Keratinocyte (primary cell): Measurements from ENCODE around the gene HMGA1. TPM values are rescaled to one million over a fixed set of nuclear protein-coding genes. Genes with fewer than 3 reads are reported as not detected.

Experiments used
- DNase-seq: peaks from one replicate; pipeline ENCODE4 v3.0.0-alpha.2; 2011; ENCODE audit warnings: low read depth, missing footprints, low spot score
- FAIRE-seq: peaks from 2 replicates; lab custom pipeline; 2011; peaks lifted over from hg19 to GRCh38; lab: Jason Lieb, UNC
- H2AFZ ChIP-seq: 2 replicates; pipeline ENCODE4 v1.6.0; 2012; ENCODE audit warnings: low read length, control low read depth, inconsistent platforms; ENCODE audit not compliant: control insufficient read depth
- H3K27ac ChIP-seq: 2 replicates; pipeline ENCODE4 v1.5.1; 2011; ENCODE audit warnings: low read length; ENCODE audit not compliant: control insufficient read depth, insufficient read depth
- H3K27me3 ChIP-seq: 3 replicates; pipeline ENCODE4 v1.6.0; 2011; ENCODE audit warnings: low read length; ENCODE audit not compliant: control insufficient read depth, insufficient read depth; ENCODE audit errors: extremely low read depth
- H3K36me3 ChIP-seq, 2 experiments: 2 replicates in 1 of 2; 3 replicates in 1 of 2; pipeline ENCODE4 v1.5.1; 2011; ENCODE audit warnings: low read length in 2 of 2, mild to moderate bottlenecking in 1 of 2; ENCODE audit not compliant: control insufficient read depth in 2 of 2, insufficient read depth in 2 of 2; ENCODE audit errors: extremely low read depth in 1 of 2
- H3K4me1 ChIP-seq: 3 replicates; pipeline ENCODE4 v1.5.1; 2011; ENCODE audit warnings: low read length; ENCODE audit not compliant: control insufficient read depth, insufficient read depth; ENCODE audit errors: extremely low read depth
- H3K4me2 ChIP-seq: 3 replicates; pipeline ENCODE4 v1.6.0; 2011; ENCODE audit warnings: low read depth, low read length; ENCODE audit not compliant: control insufficient read depth, insufficient read depth; ENCODE audit errors: extremely low read depth
- H3K4me3 ChIP-seq, 3 experiments: fragments of 200-600 bp in 1 of 3; sonication (generic) in 1 of 3; 2 replicates in 2 of 3; 3 replicates in 1 of 3; pipeline ENCODE4 v1.5.1; 2011 to 2016; ENCODE audit warnings: low read length in 3 of 3, mild to moderate bottlenecking in 3 of 3, control low read depth in 2 of 3, inconsistent platforms in 1 of 3, low read depth in 1 of 3, mixed read lengths in 1 of 3, mixed run types in 1 of 3, moderate library complexity in 1 of 3; ENCODE audit not compliant: control insufficient read depth in 2 of 3, insufficient read depth in 2 of 3; ENCODE audit errors: extremely low read depth in 1 of 3
- H3K79me2 ChIP-seq: 2 replicates; pipeline ENCODE4 v1.6.0; 2012; ENCODE audit warnings: low read length; ENCODE audit not compliant: control insufficient read depth, insufficient read depth
- H3K9ac ChIP-seq: 3 replicates; pipeline ENCODE4 v1.6.0; 2011; ENCODE audit warnings: low read length; ENCODE audit not compliant: control insufficient read depth, insufficient read depth; ENCODE audit errors: extremely low read depth
- H3K9me1 ChIP-seq: 3 replicates; pipeline ENCODE4 v1.6.0; 2011; ENCODE audit warnings: low read length; ENCODE audit not compliant: control insufficient read depth, insufficient read depth; ENCODE audit errors: extremely low read depth
- H3K9me3 ChIP-seq: 2 replicates; pipeline ENCODE4 v1.5.1; 2012; ENCODE audit warnings: low read depth, low read length; ENCODE audit not compliant: control insufficient read depth
- H4K20me1 ChIP-seq: 3 replicates; pipeline ENCODE4 v1.6.0; 2011; ENCODE audit warnings: low read length; ENCODE audit not compliant: control insufficient read depth, insufficient read depth; ENCODE audit errors: extremely low read depth
- EZH2 ChIP-seq: IDR thresholded peaks from one replicate; pipeline ENCODE4 v1.6.1; 2012; ENCODE audit warnings: inconsistent platforms, mild to moderate bottlenecking, low read length, moderate library complexity
- dilution Hi-C: fragments of 300-500 bp; cut with MboI; formaldehyde crosslinking; loops from one replicate; pipeline ENCODE4 v1.7.0; 2020; ENCODE audit warnings: low sequenced_read_pairs; ENCODE audit not compliant: extremely low pct_ligation_motif_present
- polyA plus RNA-seq, 5 experiments: library from polyadenylated mRNA; depleted of rRNA in 3 of 5; stranded (reverse) in 3 of 5; stranded (forward) in 1 of 5; unstranded in 1 of 5; fragments of >200 nt; gene quantifications; 1 replicate in 1 of 5; 2 replicates in 3 of 5; 3 replicates in 1 of 5; pipeline versions ENCODE4 v1.2.1 to v1.2.3, GENCODE V29; 2011 to 2012; ENCODE audit warnings: missing spikeins in 2 of 5, low read depth in 1 of 5, low replicate concordance in 1 of 5
- TF ChIP-seq, protein P1 (sequence below), 3 experiments: IDR thresholded peaks in 1 of 3; conservative IDR thresholded peaks in 1 of 3; optimal IDR thresholded peaks in 1 of 3; 2 replicates in 2 of 3; 3 replicates in 1 of 3; pipeline versions ENCODE3 to v1.5.1; 2011; ENCODE audit warnings: low read length in 3 of 3, mild to moderate bottlenecking in 3 of 3, moderate library complexity in 2 of 3, control low read depth in 1 of 3, inconsistent platforms in 1 of 3; ENCODE audit not compliant: insufficient read depth in 2 of 3; ENCODE audit errors: extremely low read depth in 1 of 3

HMGA1 gene
- polyA plus RNA-seq, 1 donor (not counting 4 experiments of a cell fraction or from before 2014, with no cell fraction given), result 160 TPM

DNA sequence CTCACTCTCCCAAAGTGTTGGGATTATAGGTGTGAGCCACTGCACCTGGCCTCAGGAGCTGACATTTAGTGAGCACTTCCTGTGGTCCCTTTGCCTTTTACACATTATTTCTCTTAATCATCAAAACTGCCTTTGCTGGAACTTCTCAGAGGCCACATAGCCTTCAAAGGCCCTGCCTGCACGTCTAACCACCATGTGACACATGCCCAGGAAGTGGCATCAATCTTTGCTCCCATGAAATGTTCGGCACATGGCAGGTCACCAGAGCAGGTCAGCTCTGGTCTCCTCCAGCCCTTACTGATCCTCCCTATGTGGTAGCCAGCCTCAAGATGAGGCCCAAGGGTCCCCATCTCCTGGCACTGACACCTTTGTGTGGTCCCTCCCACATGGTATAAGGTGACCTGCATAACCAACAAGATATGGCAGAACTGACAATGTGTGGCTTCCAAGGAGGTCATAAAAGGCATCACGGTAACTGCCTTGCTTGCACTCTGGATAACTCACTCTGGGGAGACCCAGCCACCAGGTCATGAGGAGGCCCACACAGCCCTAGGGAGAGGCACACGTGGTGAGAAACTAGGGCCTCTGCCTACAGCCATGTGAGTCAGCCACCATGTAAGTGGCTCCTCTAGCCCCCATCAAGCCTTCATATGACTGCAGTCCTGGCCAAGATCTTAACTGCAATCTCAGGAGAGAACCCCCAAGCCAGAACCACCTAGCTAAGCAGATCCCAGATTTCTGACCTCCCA, 28.8 kb upstream of the HMGA1 start:
- Histone ChIP-seq H3K27me3 (no peaks in the 10 kb centered on the region), H3K4me3 (no peak overlapping the region), H3K4me1 (peaks cover 7% of the 10 kb centered on the region), H3K36me3 (no peaks in the 10 kb centered on the region), H3K9ac (no peak overlapping the region), H4K20me1 (no peaks in the 10 kb centered on the region), H3K79me2 (no peaks in the 10 kb centered on the region), H3K27ac (no peak overlapping the region), H2AFZ (no peak overlapping the region), H3K9me1 (no peaks in the 10 kb centered on the region), H3K9me3 (no peaks in the 10 kb centered on the region), H3K4me2 (no peak overlapping the region)
- no peak for TF ChIP-seq EZH2
- TF ChIP-seq, protein P1, sequence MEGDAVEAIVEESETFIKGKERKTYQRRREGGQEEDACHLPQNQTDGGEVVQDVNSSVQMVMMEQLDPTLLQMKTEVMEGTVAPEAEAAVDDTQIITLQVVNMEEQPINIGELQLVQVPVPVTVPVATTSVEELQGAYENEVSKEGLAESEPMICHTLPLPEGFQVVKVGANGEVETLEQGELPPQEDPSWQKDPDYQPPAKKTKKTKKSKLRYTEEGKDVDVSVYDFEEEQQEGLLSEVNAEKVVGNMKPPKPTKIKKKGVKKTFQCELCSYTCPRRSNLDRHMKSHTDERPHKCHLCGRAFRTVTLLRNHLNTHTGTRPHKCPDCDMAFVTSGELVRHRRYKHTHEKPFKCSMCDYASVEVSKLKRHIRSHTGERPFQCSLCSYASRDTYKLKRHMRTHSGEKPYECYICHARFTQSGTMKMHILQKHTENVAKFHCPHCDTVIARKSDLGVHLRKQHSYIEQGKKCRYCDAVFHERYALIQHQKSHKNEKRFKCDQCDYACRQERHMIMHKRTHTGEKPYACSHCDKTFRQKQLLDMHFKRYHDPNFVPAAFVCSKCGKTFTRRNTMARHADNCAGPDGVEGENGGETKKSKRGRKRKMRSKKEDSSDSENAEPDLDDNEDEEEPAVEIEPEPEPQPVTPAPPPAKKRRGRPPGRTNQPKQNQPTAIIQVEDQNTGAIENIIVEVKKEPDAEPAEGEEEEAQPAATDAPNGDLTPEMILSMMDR (optimal IDR thresholded peaks at IDR 0.05 in 1 of 3, IDR thresholded peaks at IDR 0.05 in 1 of 3, conservative IDR thresholded peaks at IDR 0.05 in 1 of 3; ENCODE audit: extremely low read depth in 1 of 3, insufficient read depth in 2 of 3, low read length in 3 of 3), result no peak
- DNase-seq (no peak), FAIRE-seq (no peak)
- dilution Hi-C loops, result no loop called here

DNA sequence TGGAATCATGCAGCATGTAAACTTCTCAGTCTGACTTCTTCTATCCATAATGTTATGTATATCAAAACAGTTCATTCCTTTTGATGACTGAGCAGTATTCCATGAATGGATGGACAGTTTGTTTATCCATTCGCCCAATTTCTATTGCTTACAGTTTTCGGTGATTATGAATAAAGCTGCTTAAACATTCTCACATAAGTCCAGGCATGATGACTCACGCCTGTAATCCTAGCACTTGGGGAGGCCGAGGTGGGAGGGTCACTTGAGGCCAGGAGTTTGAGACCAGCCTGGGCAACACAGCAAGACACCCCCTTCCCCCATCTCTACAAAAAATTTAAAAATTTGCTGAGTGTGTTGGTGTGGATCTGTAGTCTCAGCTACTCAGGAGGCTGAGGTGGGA, 22.9 kb upstream of the HMGA1 start:
- H4K20me1 ChIP-seq, result no peaks in the 10 kb centered on the region
- no peak overlapping the region for H3K4me2 ChIP-seq
- no peak overlapping the region for H3K4me3 ChIP-seq
- H3K79me2 ChIP-seq, result no peaks in the 10 kb centered on the region
- no peaks in the 10 kb centered on the region for H3K36me3 ChIP-seq
- no peak overlapping the region for H3K27ac ChIP-seq
- no peak overlapping the region for H3K9ac ChIP-seq
- TF ChIP-seq EZH2, result no peak
- TF ChIP-seq, protein P1 (optimal IDR thresholded peaks at IDR 0.05 in 1 of 3, IDR thresholded peaks at IDR 0.05 in 1 of 3, conservative IDR thresholded peaks at IDR 0.05 in 1 of 3; ENCODE audit: extremely low read depth in 1 of 3, insufficient read depth in 2 of 3, low read length in 3 of 3), result no peak
- no peaks in the 10 kb centered on the region for H3K9me3 ChIP-seq
- no peak overlapping the region for H2AFZ ChIP-seq
- dilution Hi-C loops, result no loop called here
- H3K9me1 ChIP-seq, result no peaks in the 10 kb centered on the region
- H3K27me3 ChIP-seq, result no peaks in the 10 kb centered on the region
- no peaks in the 10 kb centered on the region for H3K4me1 ChIP-seq
- no peak for FAIRE-seq
- no peak for DNase-seq
